AML-193 (cell line): ENCODE measurements around the gene SMYD3.
"Not testable (repeated sequence)": the region's sequence is repeated elsewhere in the genome, so short reads cannot be mapped to it uniquely, and the experiment has no call there.

Experiments used
- DNase-seq, 2 experiments: peaks; one replicate each; lab custom pipeline; 2025; lab: John Stamatoyannopoulos, UW

The SMYD3 gene

DNA sequence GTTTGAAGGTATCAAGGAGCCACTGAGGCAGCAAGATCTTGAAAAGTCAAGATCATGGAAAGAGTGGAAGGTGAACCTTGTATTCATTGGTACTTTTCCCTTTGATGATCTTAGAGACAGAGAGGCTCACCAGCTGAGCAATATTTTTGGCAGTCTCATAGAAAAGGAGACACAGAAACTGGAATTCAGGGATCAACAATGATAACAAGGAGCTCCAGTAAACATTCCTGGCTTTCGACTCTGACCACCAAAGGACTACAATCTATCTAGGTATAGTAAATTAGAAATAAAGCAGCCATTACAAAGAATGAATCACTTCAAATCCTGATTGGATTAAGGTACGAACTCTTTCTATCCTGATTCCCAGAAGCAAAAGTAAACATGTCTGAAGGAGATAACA is 736.9 kb downstream of the SMYD3 start:
- no peak for DNase-seq

GRCh38 chr1:245768596-245768995 is 738.5 kb downstream of the SMYD3 start:
- DNase-seq = no peak

GRCh38 chr1:245765230-245766000 is 741.7 kb downstream of the SMYD3 start:
- no peak for DNase-seq

GRCh38 chr1:245763873-245764331 is 743.2 kb downstream of the SMYD3 start:
- DNase-seq = no peak

GRCh38 chr1:245762396-245762910 is 744.6 kb downstream of the SMYD3 start:
- DNase-seq = no peak

- DNase-seq = no peak
These were observed 746.8 kb downstream of the SMYD3 start for GRCh38 chr1:245760301-245760700.

- DNase-seq = no peak
These were observed 752.6 kb downstream of the SMYD3 start for GRCh38 chr1:245754463-245754961.

DNA sequence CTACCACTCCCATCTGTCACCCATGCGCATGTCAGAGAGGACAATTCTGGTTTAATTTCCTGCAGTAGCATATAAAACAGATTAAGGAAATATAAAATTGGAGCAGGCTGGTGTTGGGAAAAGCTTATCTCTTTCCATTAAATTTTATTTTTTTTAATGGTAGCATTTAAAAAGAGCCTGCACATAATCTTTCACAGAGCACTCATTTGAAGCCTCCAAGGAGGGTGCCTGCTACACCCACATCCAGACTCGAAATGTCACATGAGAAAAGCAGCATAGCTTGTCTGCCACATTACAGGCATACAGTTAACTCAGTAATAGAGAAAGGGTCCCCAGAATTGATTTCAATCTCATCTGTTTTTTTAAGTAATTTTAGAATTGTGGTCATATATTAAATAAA is 753.3 kb downstream of the SMYD3 start:
- DNase-seq = no peak

- DNase-seq = no peak
These were observed 754.5 kb downstream of the SMYD3 start for GRCh38 chr1:245752561-245752960.

GRCh38 chr1:245751726-245752470 is 755.2 kb downstream of the SMYD3 start:
- DNase-seq = no peak

GRCh38 chr1:245751116-245751515 is 756.0 kb downstream of the SMYD3 start:
- no peak for DNase-seq

GRCh38 chr1:245750261-245750660 is 756.8 kb downstream of the SMYD3 start:
- DNase-seq = no peak

- no peak for DNase-seq
These were observed 758.0 kb downstream of the SMYD3 start for GRCh38 chr1:245749053-245749452.

- DNase-seq = no peak
These were observed 758.4 kb downstream of the SMYD3 start for GRCh38 chr1:245748646-245749045.

GRCh38 chr1:245748240-245748639 is 758.8 kb downstream of the SMYD3 start:
- no peak for DNase-seq

DNA sequence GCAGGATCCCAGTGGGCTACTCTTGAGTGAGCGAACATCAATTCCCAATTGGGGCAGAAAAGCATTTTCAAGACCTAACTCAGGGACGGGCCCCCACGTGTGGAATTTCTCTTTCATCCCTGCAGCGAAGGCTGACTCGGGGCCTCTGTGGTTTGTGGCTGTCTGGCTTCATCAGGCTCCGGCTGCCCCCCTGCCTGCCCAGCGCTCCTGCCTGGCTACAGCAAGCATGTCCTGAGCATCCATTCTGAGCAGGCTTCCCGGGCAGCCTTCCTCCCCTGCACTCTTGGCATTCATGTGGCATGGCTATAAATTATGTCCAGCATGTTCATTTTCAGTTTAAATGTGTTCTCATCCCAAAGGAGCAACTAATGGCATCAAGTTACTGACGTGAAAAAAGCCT is 764.2 kb downstream of the SMYD3 start:
- no peak for DNase-seq

DNA sequence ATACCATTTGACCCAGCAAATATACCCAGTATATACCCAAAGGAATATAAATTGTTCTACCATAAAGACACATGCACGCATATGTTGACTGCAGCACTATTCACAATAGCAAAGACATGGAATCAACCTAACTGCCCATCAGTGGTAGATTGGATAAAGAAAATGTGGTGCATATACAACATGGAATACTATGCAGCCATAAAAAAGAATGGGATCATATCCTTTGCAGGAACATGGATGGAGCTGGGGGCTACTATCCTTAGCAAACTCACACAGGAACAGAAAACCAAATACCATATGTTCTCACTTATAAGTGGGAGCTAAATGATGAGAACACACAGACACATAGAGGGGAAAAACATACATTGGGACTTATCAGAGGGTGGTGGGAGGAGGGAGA is 766.7 kb downstream of the SMYD3 start:
- DNase-seq = not testable (repeated sequence)

DNA sequence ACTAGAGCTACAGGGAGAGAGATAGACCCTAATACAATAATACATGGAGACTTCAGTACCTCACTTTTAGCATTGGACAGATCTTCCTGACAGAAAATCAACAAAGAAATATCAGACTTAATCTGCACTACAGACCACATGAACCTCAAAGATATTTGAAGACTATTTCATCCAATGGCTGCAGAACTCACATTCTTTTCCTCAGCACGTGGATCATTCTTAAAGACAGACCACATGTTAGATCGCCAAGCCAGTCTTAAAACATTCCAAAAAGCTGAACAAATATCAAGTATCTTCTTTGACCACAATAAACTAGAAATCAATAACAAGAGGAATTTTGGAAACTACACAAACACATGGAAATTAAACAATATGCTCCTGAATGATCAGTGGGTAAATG is 776.3 kb downstream of the SMYD3 start:
- DNase-seq = no peak

DNA sequence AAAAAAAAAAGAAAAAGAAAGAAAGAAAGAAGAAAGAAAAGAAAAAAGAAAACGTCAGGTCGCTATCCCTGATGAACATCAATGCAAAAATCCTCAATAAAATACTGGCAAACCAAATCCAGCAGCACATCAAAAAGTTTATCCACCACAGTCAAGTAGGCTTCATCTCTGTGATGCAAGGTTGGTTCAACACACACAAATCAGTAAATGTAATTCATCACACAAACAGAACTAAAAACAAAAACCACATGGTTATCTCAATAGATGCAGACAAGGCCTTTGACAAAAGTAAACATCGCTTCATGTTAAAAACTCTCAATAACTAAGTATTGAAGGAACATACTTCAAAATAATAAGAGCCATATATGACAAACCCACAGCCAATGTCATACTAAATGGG is 779.0 kb downstream of the SMYD3 start:
- not testable (repeated sequence) for DNase-seq

GRCh38 chr1:245721488-245721887 is 785.6 kb downstream of the SMYD3 start:
- DNase-seq = no peak

GRCh38 chr1:245718951-245719350 is 788.1 kb downstream of the SMYD3 start:
- no peak for DNase-seq

- DNase-seq = no peak
These were observed 789.0 kb downstream of the SMYD3 start for GRCh38 chr1:245718123-245718522.

GRCh38 chr1:245717611-245718010 is 789.5 kb downstream of the SMYD3 start:
- DNase-seq = no peak
